Measurements from ENCODE around the gene PTPN13.
"Not testable (repeated sequence)": the region's sequence is repeated elsewhere in the genome, so short reads cannot be mapped to it uniquely, and the experiment has no call there.

Gene PTPN13

DNA sequence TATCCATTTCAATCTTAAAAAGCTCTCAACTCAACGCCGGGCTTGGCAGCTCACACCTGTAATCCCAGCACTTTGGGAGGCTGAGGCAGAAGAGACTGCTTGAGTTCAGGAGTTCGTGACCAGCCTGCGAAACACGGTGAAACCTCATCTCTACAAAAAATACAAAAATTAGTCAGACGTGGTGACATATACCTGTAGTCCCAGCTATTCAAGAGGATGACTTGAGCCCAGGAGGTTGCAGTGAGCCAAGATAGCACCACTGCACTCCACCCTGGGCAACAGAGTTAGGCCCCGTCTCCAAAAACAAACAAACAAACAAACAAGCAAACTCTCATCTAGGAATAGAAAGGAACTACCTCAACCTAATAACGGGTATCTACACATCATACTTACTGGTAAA is 50.8 kb downstream of the PTPN13 start:
- ChIA-PET CTCF (no interaction called here), POLR2A (ENCODE audit: low non-redundant PET) (no interaction called here)
- no peak for DNase-seq (ENCODE audit: low spot score)
- TF ChIP-seq, protein P1, sequence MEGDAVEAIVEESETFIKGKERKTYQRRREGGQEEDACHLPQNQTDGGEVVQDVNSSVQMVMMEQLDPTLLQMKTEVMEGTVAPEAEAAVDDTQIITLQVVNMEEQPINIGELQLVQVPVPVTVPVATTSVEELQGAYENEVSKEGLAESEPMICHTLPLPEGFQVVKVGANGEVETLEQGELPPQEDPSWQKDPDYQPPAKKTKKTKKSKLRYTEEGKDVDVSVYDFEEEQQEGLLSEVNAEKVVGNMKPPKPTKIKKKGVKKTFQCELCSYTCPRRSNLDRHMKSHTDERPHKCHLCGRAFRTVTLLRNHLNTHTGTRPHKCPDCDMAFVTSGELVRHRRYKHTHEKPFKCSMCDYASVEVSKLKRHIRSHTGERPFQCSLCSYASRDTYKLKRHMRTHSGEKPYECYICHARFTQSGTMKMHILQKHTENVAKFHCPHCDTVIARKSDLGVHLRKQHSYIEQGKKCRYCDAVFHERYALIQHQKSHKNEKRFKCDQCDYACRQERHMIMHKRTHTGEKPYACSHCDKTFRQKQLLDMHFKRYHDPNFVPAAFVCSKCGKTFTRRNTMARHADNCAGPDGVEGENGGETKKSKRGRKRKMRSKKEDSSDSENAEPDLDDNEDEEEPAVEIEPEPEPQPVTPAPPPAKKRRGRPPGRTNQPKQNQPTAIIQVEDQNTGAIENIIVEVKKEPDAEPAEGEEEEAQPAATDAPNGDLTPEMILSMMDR (conservative IDR thresholded peaks at IDR 0.05; ENCODE audit: low read depth), result no peak
- no peak overlapping the region for H3K27ac ChIP-seq

DNA sequence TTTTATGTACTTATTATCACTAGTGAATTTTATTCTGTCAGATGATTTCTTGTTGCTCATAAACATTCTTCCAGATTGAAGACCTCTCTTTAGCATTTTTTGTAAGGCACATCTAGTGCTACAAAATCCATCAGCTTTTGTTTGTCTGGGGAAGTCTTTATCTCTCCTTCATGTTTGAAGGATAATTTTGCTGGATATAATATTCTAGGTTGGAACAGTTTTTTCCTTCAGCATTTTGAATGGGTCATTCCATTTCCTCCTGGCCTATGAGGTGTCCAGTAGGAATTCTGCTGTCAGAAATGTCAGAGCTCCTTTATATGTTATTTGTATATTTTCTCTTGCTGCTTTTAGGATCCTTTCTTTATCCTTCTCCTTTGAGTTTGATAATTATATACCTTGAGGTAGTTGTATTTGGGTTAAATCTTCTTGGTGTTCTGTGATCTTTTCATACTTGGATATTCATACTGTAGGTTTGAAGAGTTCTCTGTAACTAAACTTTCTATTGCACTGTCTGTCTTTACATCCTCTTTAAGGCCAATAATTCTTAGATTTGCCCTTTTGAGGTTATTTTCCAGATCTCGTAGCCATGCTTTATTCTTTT is 58.3 kb downstream of the PTPN13 start:
- no peak overlapping the region for H3K27ac ChIP-seq
- TF ChIP-seq, protein P1 (conservative IDR thresholded peaks at IDR 0.05; ENCODE audit: low read depth), result no peak
- ChIA-PET CTCF (no interaction called here), POLR2A (ENCODE audit: low non-redundant PET) (no interaction called here)
- no peak for DNase-seq (ENCODE audit: low spot score)

DNA sequence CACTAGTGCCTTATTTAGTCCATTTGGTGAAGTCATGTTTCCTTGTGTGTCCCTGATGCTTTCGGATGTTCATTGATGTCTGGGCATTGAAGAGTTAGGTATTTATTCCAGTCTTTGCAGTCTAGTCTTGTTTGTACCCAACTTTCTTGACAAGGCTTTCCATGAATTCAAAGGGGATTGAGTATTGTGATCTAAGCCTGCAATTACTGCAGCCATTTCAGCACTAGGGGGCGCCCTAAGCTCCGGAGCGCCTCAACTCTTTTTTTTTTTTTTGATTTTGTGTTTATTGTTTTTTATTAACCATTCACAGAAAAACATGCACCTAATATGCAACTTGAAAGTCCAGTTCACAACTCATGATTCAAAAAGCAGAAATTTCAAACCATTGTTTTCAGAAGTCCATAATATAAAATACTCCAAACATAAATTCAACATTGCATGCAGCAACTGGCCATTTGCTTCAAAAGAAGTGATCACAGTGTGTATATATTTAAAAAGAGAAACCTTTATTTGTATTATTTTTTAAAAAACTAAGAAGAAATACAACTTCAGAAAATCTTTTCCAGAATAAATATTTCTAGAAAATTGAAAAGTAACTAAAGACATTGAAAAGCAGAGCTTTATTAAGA is 59.2 kb downstream of the PTPN13 start:
- no peak overlapping the region for H3K27ac ChIP-seq
- ChIA-PET CTCF (interaction anchor here (1.2 kb wide), 1 partner anchor 10 kb away, joined by 3 read pairs; no protein-coding TSS in a partner anchor), POLR2A (ENCODE audit: low non-redundant PET) (no interaction called here)
- DNase-seq (ENCODE audit: low spot score), result no peak
- TF ChIP-seq, protein P1 (conservative IDR thresholded peaks at IDR 0.05; ENCODE audit: low read depth), result no peak

DNA sequence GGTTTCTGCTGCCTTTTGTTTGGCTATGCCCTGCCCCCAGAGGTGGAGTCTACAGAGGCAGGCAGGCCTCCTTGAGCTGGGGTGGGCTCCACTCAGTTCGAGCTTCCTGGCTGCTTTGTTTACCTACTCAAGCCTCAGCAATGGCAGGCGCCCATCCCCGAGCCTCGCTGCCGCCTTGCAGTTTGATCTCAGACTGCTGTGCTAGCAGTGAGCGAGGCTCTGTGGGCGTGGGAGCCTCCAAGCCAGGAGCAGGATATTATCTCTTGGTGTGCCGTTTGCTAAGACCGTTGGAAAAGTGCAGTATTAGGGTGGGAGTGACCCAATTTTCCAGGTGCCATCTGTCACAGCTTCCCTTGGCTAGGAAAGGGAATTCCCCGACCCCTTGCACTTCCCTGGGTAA is 62.7 kb downstream of the PTPN13 start:
- H3K27ac ChIP-seq; POLR2A ChIA-PET (ENCODE audit: low non-redundant PET); CTCF ChIA-PET; DNase-seq (ENCODE audit: low spot score): not testable (repeated sequence)

DNA sequence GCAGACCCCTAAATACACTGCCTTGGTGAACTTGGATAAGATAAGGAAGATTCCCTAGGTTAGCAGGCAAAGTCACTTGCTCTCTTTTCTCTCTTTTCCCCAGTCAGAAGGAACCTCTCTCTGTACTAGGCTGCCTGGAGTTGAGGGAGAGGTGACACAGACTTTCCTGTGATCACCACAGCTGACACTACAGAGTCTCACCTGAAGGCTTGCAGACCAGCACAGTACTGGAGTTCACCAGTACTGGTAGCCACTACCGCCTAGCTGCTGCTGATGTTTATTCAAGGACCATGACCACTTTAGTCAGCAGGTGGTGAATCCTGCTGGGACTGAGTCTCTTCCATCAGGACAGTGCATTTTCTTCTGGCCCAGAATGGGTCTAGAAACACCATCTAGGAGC is 63.3 kb downstream of the PTPN13 start:
- CTCF ChIA-PET, result interaction anchor here (0.6 kb wide), 1 partner anchor 76 kb away, joined by 3 read pairs; no protein-coding TSS in a partner anchor
- POLR2A ChIA-PET (ENCODE audit: low non-redundant PET), result no interaction called here
- TF ChIP-seq, protein P1 (conservative IDR thresholded peaks at IDR 0.05; ENCODE audit: low read depth), result no peak

DNA sequence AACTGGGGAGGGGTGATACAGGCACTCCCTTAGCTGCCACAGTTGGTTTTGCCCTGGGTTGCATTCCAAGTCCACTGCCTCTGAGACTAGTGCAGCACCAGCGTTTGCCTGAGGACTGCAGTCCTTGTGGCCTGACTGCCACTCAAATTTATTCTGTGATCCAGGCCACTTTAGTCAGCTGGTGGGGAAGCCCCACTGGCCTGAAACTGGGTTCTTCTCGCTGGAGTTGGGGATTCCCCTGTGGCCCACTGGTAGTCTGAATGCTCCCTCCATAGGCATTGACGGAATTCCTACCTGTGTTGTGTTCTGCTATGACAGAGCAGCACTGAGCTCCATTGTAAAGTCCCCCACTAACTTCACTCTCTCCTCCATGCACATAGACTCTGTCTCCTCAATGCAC is 63.8 kb downstream of the PTPN13 start:
- peak overlapping the region; percentile 16; the same call in 1 of the 2 replicates for H3K27ac ChIP-seq
- no peak for DNase-seq (ENCODE audit: low spot score)
- ChIA-PET CTCF (interaction anchor here (0.6 kb wide), 1 partner anchor 76 kb away, joined by 3 read pairs; no protein-coding TSS in a partner anchor), POLR2A (ENCODE audit: low non-redundant PET) (no interaction called here)
- TF ChIP-seq, protein P1 (conservative IDR thresholded peaks at IDR 0.05; ENCODE audit: low read depth), result no peak

More for the DNA sequence above, 63.3 kb downstream of the PTPN13 start:
- no peak for DNase-seq (ENCODE audit: low spot score)
- H3K27ac ChIP-seq, result peak overlapping the region; percentile 16; the same call in 1 of the 2 replicates

DNA sequence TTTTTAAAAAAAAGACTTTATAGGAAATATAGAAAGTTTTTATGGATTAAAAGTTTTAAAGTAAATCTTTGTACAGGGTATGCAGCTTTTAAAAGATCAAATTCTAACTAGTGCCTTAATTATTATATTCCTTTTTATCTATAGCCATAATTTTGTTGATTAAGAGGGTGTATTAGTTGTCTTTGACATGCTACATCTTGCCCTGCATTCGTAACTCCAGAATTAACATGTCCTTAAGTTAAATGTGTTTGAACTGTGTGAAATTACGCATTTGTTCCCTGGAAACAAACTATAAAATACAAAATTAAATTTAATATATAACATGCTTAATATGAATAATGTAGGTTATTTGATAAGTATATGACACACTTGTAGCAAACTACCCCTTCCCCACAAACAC is 66.3 kb downstream of the PTPN13 start:
- no peak overlapping the region for H3K27ac ChIP-seq
- ChIA-PET POLR2A (ENCODE audit: low non-redundant PET) (no interaction called here), CTCF (no interaction called here)
- TF ChIP-seq, protein P1 (conservative IDR thresholded peaks at IDR 0.05; ENCODE audit: low read depth), result no peak
- DNase-seq (ENCODE audit: low spot score), result peak; percentile 13

Data from RWPE1 (cell line).